Heart left ventricle (tissue), 16 donors: ENCODE data around the gene PEMT. TPM values are rescaled to one million over a fixed set of nuclear protein-coding genes. Genes with fewer than 3 reads are reported as not detected.

Experiments used
- ATAC-seq, 4 donors: fragments of 200-7000 bp; cut with Tn5 transposase; one replicate each; pipeline ENCODE4 v1.9.1; 2020 to 2022; ENCODE audit warnings: moderate library complexity in 4 of 4, mild to moderate bottlenecking in 3 of 4, moderate number of reproducible peaks in 1 of 4
- DNase-seq, 5 donors: peaks; one replicate each; pipeline ENCODE4 v3.0.0-alpha.2; 2020
- H3K27ac ChIP-seq, 12 donors: fragments of 200-600 bp; sonication (generic) in 4 of 12; one replicate each; pipeline versions ENCODE4 v1.5.0 to v1.8.0; 2016 to 2022; ENCODE audit warnings: mild to moderate bottlenecking in 2 of 12
- H3K27me3 ChIP-seq, 9 donors: fragments of 200-600 bp; sonication (generic) in 2 of 9; one replicate each; pipeline versions ENCODE4 v1.5.1 to v1.8.0; 2016 to 2022; ENCODE audit warnings: mild to moderate bottlenecking in 3 of 9
- H3K36me3 ChIP-seq, 9 donors: fragments of 200-600 bp; sonication (generic) in 2 of 9; one replicate each; pipeline versions ENCODE4 v1.5.0 to v1.8.0; 2018 to 2022; ENCODE audit warnings: mild to moderate bottlenecking in 2 of 9
- H3K4me1 ChIP-seq, 12 donors: fragments of 200-600 bp; sonication (generic) in 4 of 12; one replicate each; pipeline versions ENCODE4 v1.5.0 to v1.8.0; 2016 to 2022; ENCODE audit warnings: mild to moderate bottlenecking in 3 of 12
- H3K4me3 ChIP-seq, 12 donors: fragments of 200-600 bp; sonication (generic) in 4 of 12; one replicate each; pipeline versions ENCODE4 v1.5.0 to v1.8.0; 2017 to 2022; ENCODE audit warnings: mild to moderate bottlenecking in 9 of 12, moderate library complexity in 4 of 12
- H3K9me3 ChIP-seq, 12 donors: fragments of 200-600 bp; sonication (generic) in 4 of 12; one replicate each; pipeline versions ENCODE4 v1.5.0 to v1.8.0; 2016 to 2022; ENCODE audit warnings: mild to moderate bottlenecking in 1 of 12
- POLR2A ChIP-seq, 2 donors: fragments of 450-650 bp; IDR thresholded peaks; one replicate each; pipeline ENCODE4 v1.6.1; 2017; ENCODE audit warnings: antibody characterized with exemption in 2 of 2, mild to moderate bottlenecking in 2 of 2, moderate library complexity in 2 of 2
- WGBS, 4 donors: extraction: QIAGEN DNeasy Blood & Tissue Kit in 2 of 4; methylation state at CpG; one replicate each; pipeline versions ENCODE4 v1.1.5 to v1.1.7; 2013 to 2018; 5-methylcytosine and 5-hydroxymethylcytosine counted together
- intact Hi-C, 10 donors: fragments of 100-400 bp; cut with DNase I; formaldehyde crosslinking; loops; one replicate each; pipeline versions ENCODE4 v1.11.1 to v1.14.2; 2022
- polyA plus RNA-seq, 2 donors: library from polyadenylated mRNA; stranded (reverse); fragments of 200-250 nt; gene quantifications; one replicate each; pipeline ENCODE4 v1.2.3, GENCODE V29; 2013
- total RNA-seq, 9 donors: library from RNA; depleted of rRNA in 2 of 9; stranded (reverse); fragments of >200 nt in 2 of 9; fragmentation: NEBNext Ultra II Directional in 3 of 9; extraction: Animal tissue kit (Norgen Biotek cat#: 25700) in 3 of 9; gene quantifications; one replicate each; pipeline versions ENCODE4 v1.1.0 to v1.2.4, GENCODE V29; 2016 to 2023
- TF ChIP-seq, protein P1 (sequence below), 12 donors: fragments of 200-600 bp; sonication (generic) in 4 of 12; IDR thresholded peaks; one replicate each; pipeline versions ENCODE4 v1.5.0 to v1.8.0; 2018 to 2022; ENCODE audit warnings: antibody characterized with exemption in 12 of 12, mild to moderate bottlenecking in 5 of 12
- donor health status: ischemic (EF 13 %, LVEDD 7.1; RV severe dilation, severe dysfunction).
- donor health status: healthy with polysubstance abuse.
- donor health status: DM: no; HTN: yes; CAD: no.
- donor health status: DM: no; HTN: no; CAD: no.
- donor health status: ischemic (EF 25% LVEDD 6.9; RV normal size, moderate dysfunction).
- donor health status: ischemic (EF 25% LVEDD 5.7; RV mildly dilated, moderate dysfunction).
- donor health status: healthy.
- donor health status: DM: yes; HTN: yes; CAD: no.
- donor health status: ischemic (EF 35%, LVEDD 5.7; RV mildly dilated, moderate dysfunction).
- donor health status: nonischemic (EF 11% LVEDD 7.7; RV severe dilation, severe dysfunction).
- donor health status: DM: yes; HTN: yes; CAD: no.
- donor health status: PGD.
- donor health status: ischemic (EF 29% LVEDD 5.4; RV normal size, mild dysfunction).
- donor health status: nonischemic (EF 23%, LVEDD 6.1; RV moderate dilation, normal function).

Gene PEMT
- total and polyA plus RNA-seq, 11 donors: 15.7 to 42.2 (median 25.4) TPM

DNA sequence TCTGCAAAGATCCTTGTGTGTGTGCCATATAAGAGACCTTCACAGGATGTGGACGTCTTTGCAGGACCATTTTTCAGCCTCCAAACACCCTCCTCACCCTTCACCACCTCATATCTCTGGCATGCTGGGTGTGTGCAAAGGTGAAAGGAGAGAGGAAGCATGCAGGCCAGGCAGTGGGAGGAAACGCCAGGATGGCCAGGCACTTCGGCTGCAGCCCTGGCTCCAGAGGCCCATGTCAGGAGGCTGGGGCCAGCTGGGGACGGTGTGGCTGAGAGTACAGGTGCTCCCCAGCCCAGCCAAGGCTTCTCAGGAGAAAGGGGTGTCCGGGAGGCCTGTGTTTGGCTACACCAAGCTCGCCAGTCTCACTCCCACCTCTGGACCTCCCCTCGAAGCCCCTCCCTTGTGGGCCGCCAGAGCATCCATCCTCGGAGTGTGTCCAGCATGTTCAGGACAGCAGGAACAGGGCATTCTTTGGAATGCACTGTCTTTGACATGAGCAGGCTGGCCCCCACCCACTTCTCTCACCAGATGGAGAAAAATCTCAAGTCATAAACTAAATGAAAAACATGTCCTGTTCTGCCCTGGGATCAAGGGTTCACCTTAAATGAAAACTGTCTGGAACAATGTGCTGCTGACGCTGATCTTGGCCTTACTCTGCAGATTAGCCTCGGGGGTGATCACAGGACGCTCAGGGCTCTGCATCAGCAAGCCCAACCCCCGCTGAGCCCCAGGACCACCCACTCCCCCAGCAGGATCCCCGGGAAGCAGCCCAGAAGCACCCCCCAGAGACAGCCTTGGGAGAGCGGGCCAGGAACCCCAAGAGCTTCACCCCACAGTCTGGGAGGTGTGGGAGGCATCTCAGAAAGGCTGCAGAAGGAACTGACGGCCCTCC is 15.9 kb downstream of the PEMT start:
- H3K27ac ChIP-seq: no peak overlapping the region
- intact Hi-C loops: no loop called here
- DNase-seq: no peak

DNA sequence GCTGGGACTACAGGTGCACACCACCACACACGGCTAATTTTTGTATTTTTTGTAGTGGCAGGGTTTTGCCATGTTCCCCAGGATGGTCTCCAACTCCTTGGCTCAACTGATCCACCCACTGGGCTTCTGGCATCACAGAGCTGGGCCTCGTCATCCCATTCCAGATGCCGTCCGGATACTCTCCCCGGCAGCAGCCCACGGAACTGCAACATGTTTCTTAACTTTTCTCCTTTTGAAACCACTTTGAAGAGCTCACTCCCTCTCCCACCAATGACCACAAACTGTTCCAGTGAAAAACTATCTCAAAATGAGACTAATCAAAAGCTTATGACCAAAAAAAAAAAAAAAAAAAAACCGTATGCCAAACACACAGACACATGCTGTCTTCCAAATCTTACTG is 17.6 kb downstream of the PEMT start:
- no peak overlapping the region for H3K4me3 ChIP-seq
- peaks cover 0 to 14% (median 3%) of the 10 kb centered on the region in 9 donors for H3K36me3 ChIP-seq
- WGBS, 4 donors: 89 to 91% (median 90%) methylated on average over 7 of the region's 7 CpGs
- peaks cover 0 to 35% (median 19%) of the 10 kb centered on the region in 12 donors for H3K4me1 ChIP-seq
- H3K9me3 ChIP-seq: no peaks in the 10 kb centered on the region
- no peaks in the 10 kb centered on the region for H3K27me3 ChIP-seq
- intact Hi-C loops: loop anchor here in 2 of 10 donors (5.0 kb wide), 3 partner anchors 68 to 217 kb away; no protein-coding TSS in a partner anchor
- no peak for TF ChIP-seq POLR2A (IDR thresholded peaks at IDR 0.05)
- TF ChIP-seq, protein P1, sequence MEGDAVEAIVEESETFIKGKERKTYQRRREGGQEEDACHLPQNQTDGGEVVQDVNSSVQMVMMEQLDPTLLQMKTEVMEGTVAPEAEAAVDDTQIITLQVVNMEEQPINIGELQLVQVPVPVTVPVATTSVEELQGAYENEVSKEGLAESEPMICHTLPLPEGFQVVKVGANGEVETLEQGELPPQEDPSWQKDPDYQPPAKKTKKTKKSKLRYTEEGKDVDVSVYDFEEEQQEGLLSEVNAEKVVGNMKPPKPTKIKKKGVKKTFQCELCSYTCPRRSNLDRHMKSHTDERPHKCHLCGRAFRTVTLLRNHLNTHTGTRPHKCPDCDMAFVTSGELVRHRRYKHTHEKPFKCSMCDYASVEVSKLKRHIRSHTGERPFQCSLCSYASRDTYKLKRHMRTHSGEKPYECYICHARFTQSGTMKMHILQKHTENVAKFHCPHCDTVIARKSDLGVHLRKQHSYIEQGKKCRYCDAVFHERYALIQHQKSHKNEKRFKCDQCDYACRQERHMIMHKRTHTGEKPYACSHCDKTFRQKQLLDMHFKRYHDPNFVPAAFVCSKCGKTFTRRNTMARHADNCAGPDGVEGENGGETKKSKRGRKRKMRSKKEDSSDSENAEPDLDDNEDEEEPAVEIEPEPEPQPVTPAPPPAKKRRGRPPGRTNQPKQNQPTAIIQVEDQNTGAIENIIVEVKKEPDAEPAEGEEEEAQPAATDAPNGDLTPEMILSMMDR (IDR thresholded peaks at IDR 0.05): no peak
- no peak overlapping the region for H3K27ac ChIP-seq
- DNase-seq (no peak), ATAC-seq (no peak)

More for the DNA sequence above, 15.9 kb downstream of the PEMT start:
- no peak for ATAC-seq
- Histone ChIP-seq H3K4me1 (peaks cover 0 to 19% (median 6%) of the 10 kb centered on the region in 12 donors), H3K9me3 (no peaks in the 10 kb centered on the region), H3K36me3 (peaks cover 0 to 14% (median 3%) of the 10 kb centered on the region in 9 donors), H3K4me3 (no peak overlapping the region), H3K27me3 (no peaks in the 10 kb centered on the region)
- TF ChIP-seq, protein P1 (IDR thresholded peaks at IDR 0.05): no peak
- no peak for TF ChIP-seq POLR2A (IDR thresholded peaks at IDR 0.05)
- WGBS, 4 donors: 75 to 80% (median 77%) methylated on average over 12 to 16 of the region's 16 CpGs

DNA sequence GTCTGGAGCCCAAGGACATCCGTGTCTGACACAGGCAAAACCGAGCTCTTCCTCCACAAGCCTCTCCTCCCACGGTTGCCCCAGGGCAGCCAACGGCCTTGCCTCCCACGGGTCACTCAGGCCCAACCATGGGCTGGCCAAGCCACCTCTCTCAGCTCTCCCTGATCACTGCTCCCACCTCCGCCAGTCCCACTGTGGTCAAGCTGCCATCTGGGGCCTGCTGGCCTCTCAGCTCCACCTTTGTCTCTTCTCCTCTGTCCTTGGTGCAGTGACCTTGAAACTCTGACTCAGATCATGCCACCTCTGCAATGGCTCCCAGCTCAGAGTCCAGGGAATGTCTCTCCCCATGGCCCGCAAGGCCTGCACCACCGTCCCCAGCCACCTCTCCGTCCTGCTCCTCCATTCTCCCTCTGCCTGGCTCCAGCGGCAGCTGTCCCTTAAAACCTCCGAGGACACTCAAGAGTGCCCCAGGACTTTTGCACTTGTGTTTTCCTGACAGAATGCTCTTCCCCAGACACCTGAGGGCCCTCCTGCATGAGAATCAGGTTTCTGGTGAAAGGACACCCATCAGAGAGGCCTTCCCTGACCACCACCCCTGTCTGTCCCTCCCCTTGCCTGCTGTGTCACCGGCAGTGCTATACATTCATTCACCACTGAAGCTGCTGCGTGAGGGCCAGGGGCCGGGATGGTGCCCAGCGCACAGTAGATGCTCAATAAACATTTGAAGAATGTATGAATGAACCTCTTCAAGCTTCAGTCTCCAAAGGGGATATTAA is 19.3 kb downstream of the PEMT start:
- 80 to 85% (median 83%) methylated on average over 15 of the region's 15 CpGs for WGBS, 4 donors
- ATAC-seq (no peak), DNase-seq (no peak)
- Histone ChIP-seq H3K4me1 (peaks cover 0 to 52% (median 32%) of the 10 kb centered on the region in 12 donors), H3K9me3 (no peaks in the 10 kb centered on the region), H3K36me3 (peaks cover 0 to 14% (median 3%) of the 10 kb centered on the region in 9 donors), H3K27ac (peak overlapping the region in 3 of 12 donors; percentile 90 to 95 (median 95)), H3K4me3 (no peak overlapping the region), H3K27me3 (no peaks in the 10 kb centered on the region)
- intact Hi-C loops: loop anchor here in 2 of 10 donors (5.0 kb wide), 3 partner anchors 70 to 215 kb away; no protein-coding TSS in a partner anchor
- TF ChIP-seq, protein P1 (IDR thresholded peaks at IDR 0.05): no peak
- no peak for TF ChIP-seq POLR2A (IDR thresholded peaks at IDR 0.05)
